Pancreas (tissue), 10 donors: ENCODE results near the gene CAMK2A. TPM values are rescaled to one million over a fixed set of nuclear protein-coding genes. Genes with fewer than 3 reads are reported as not detected.
"Not testable (repeated sequence)": the region's sequence is repeated elsewhere in the genome, so short reads cannot be mapped to it uniquely, and the experiment has no call there.

ENCODE experiments used
- ATAC-seq, 4 donors: fragments of 200-7000 bp; cut with Tn5 transposase; one replicate each; pipeline versions ENCODE4 v1.8.0 to v1.9.1; 2020; ENCODE audit warnings: mild to moderate bottlenecking in 4 of 4, moderate library complexity in 4 of 4
- DNase-seq, 6 donors: peaks; one replicate each; pipeline ENCODE4 v3.0.0-alpha.2; 2020
- FAIRE-seq: peaks from 2 replicates; lab custom pipeline; 2012; peaks lifted over from hg19 to GRCh38; lab: Jason Lieb, UNC
- H3K27ac ChIP-seq, 4 donors: fragments of 200-600 bp; sonication (generic); 1 replicate in 3 of 4; 2 replicates in 1 of 4; pipeline versions ENCODE4 v1.5.0 to v1.8.0; 2020
- H3K27me3 ChIP-seq, 4 donors: fragments of 200-600 bp; one replicate each; pipeline ENCODE4 v1.8.0; 2021
- H3K36me3 ChIP-seq, 3 donors: fragments of 200-600 bp; sonication (generic) in 1 of 3; one replicate each; pipeline versions ENCODE4 v1.5.0 to v1.8.0; 2020 to 2021
- H3K4me1 ChIP-seq, 3 donors: fragments of 200-600 bp; one replicate each; pipeline ENCODE4 v1.8.0; 2021
- H3K4me3 ChIP-seq, 4 donors: fragments of 200-600 bp; sonication (generic) in 2 of 4; one replicate each; pipeline versions ENCODE4 v1.5.0 to v1.8.0; 2020 to 2021
- H3K9me3 ChIP-seq, 4 donors: fragments of 200-600 bp; one replicate each; pipeline ENCODE4 v1.8.0; 2021
- CTCF ChIP-seq, 4 donors: fragments of 200-600 bp; sonication (generic) in 3 of 4; IDR thresholded peaks; one replicate each; pipeline versions ENCODE4 v1.5.0 to v1.8.0; 2021; ENCODE audit warnings: antibody characterized with exemption in 4 of 4
- WGBS, 2 donors: extraction: QIAGEN DNeasy Blood & Tissue Kit; methylation state at CpG; one replicate each; pipeline ENCODE4 v1.1.7; 2013; 5-methylcytosine and 5-hydroxymethylcytosine counted together
- intact Hi-C, 3 donors: fragments of 100-400 bp; cut with DNase I; formaldehyde crosslinking; loops; one replicate each; pipeline versions ENCODE4 v1.11.1 to v1.14.2; 2022
- polyA plus RNA-seq, 2 donors: library from polyadenylated mRNA; stranded (reverse); fragments of 200-250 nt; gene quantifications; one replicate each; pipeline ENCODE4 v1.2.3, GENCODE V29; 2013
- total RNA-seq, 6 donors: library from RNA; stranded (reverse); fragmentation: NEBNext Ultra II Directional in 4 of 6; extraction: Animal tissue kit (Norgen Biotek cat#: 25700) in 4 of 6; gene quantifications; one replicate each; pipeline versions ENCODE4 v1.2.1 to v1.2.4, GENCODE V29; 2021 to 2023
- donor health status: healthy with polysubstance abuse.
- donor health status: DM: no; HTN: no; CAD: no; lungs with moderate emphysema.
- donor health status: DM: no; HTN: no; CAD: no.
- donor health status: control.
- donor health status: control.
- donor health status: Bipolar disorder and iron deficiency.
- donor health status: DM: yes; HTN: yes; CAD: no.
- donor health status: DM: no; HTN: no; CAD: no.
- donor health status: DM: no; HTN: no; CAD: no.
- donor health status: DM: yes; HTN: yes; CAD: no.

The CAMK2A gene
- total and polyA plus RNA-seq, 8 donors = 0.03 to 0.19 (median 0.08) TPM; not detected in 3

GRCh38 chr5:150251504-150251903, 38.1 kb downstream of the CAMK2A start:
- Histone ChIP-seq H3K4me3 (no peak overlapping the region), H3K27ac (no peak overlapping the region), H3K36me3 (no peaks in the 10 kb centered on the region), H3K27me3 (no peaks in the 10 kb centered on the region), H3K9me3 (no peaks in the 10 kb centered on the region), H3K4me1 (no peaks in the 10 kb centered on the region)
- FAIRE-seq (no peak), DNase-seq (no peak), ATAC-seq (no peak)
- intact Hi-C loops = no loop called here
- TF ChIP-seq CTCF (IDR thresholded peaks at IDR 0.05) = no peak
- 88 to 90% methylated on average over 7 of the region's 7 CpGs for WGBS, 2 donors

GRCh38 chr5:150249744-150250143, 39.8 kb downstream of the CAMK2A start:
- FAIRE-seq (no peak), DNase-seq (no peak), ATAC-seq (no peak)
- H3K4me3 ChIP-seq = no peak overlapping the region
- intact Hi-C loops = no loop called here
- no peaks in the 10 kb centered on the region for H3K27me3 ChIP-seq
- H3K4me1 ChIP-seq = no peaks in the 10 kb centered on the region
- TF ChIP-seq CTCF (IDR thresholded peaks at IDR 0.05) = no peak
- no peaks in the 10 kb centered on the region for H3K9me3 ChIP-seq
- 76 to 79% methylated on average over 5 of the region's 5 CpGs for WGBS, 2 donors
- no peaks in the 10 kb centered on the region for H3K36me3 ChIP-seq
- H3K27ac ChIP-seq = no peak overlapping the region

GRCh38 chr5:150248946-150249345, 40.6 kb downstream of the CAMK2A start:
- no peak for DNase-seq
- no peak overlapping the region for H3K27ac ChIP-seq
- no peak for FAIRE-seq
- 96 to 97% methylated on average over 3 of the region's 3 CpGs for WGBS, 2 donors
- intact Hi-C loops = no loop called here
- no peaks in the 10 kb centered on the region for H3K27me3 ChIP-seq
- H3K4me3 ChIP-seq = no peak overlapping the region
- no peaks in the 10 kb centered on the region for H3K4me1 ChIP-seq
- no peak for TF ChIP-seq CTCF (IDR thresholded peaks at IDR 0.05)
- no peaks in the 10 kb centered on the region for H3K9me3 ChIP-seq
- ATAC-seq = no peak
- no peaks in the 10 kb centered on the region for H3K36me3 ChIP-seq

GRCh38 chr5:150248493-150248892, 41.1 kb downstream of the CAMK2A start:
- FAIRE-seq, DNase-seq, H3K27me3 ChIP-seq, H3K9me3 ChIP-seq, H3K4me3 ChIP-seq, H3K27ac ChIP-seq, H3K4me1 ChIP-seq, ATAC-seq, intact Hi-C loops, H3K36me3 ChIP-seq: not testable (repeated sequence)
- 91 to 93% methylated on average over 6 of the region's 6 CpGs for WGBS, 2 donors

- FAIRE-seq (no peak), DNase-seq (peak in 1 of 6 donors; percentile 45), ATAC-seq (no peak)
- intact Hi-C loops = no loop called here
- no peaks in the 10 kb centered on the region for H3K27me3 ChIP-seq
- 90 to 96% methylated on average over 7 to 9 of the region's 9 CpGs for WGBS, 2 donors
- no peak overlapping the region for H3K27ac ChIP-seq
- no peaks in the 10 kb centered on the region for H3K36me3 ChIP-seq
- no peak overlapping the region for H3K4me3 ChIP-seq
- no peaks in the 10 kb centered on the region for H3K9me3 ChIP-seq
- TF ChIP-seq CTCF (IDR thresholded peaks at IDR 0.05) = no peak
- no peaks in the 10 kb centered on the region for H3K4me1 ChIP-seq
These were observed 41.8 kb downstream of the CAMK2A start for GRCh38 chr5:150247726-150248125.
